ENCODE data around the gene GHITM. TPM values are rescaled to one million over a fixed set of nuclear protein-coding genes. Genes with fewer than 3 reads are reported as not detected.

Gene GHITM
- total and polyA plus RNA-seq, 2 of the 8 experiments (the other 6 are each of a cell fraction or from before 2014, with no cell fraction given): 86.2 to 97.0 TPM

GRCh38 chr10:84198206-84198915 lies 59.1 kb downstream of the GHITM start:
- FAIRE-seq (no peak), DNase-seq (ENCODE audit: low read depth in 1 of 2, low spot score in 2 of 2) (no peak)
- ChIA-PET POLR2A (ENCODE audit: partially characterized antibody) (interaction anchor here (1.0 kb wide), 1 partner anchor 58 kb away, joined by 3 read pairs; no protein-coding TSS in a partner anchor), CTCF (ENCODE audit: partially characterized antibody) (interaction anchor here (0.7 to 8.6 kb wide), 5 partner anchors 16 to 87 kb away, joined by 3 to 64 read pairs (median 5); no protein-coding TSS in a partner anchor)
- Histone ChIP-seq H3K36me3 (ENCODE audit: control insufficient read depth in 2 of 4, insufficient read depth in 4 of 4, low read length in 3 of 4) (no peaks in the 10 kb centered on the region), H3K9ac (replicated peaks in 1 of 4; ENCODE audit: extremely low read depth in 1 of 4, low read depth in 3 of 4, low read length in 3 of 4) (no peak overlapping the region), H3K79me1 (ENCODE audit: low read depth, low read length) (no peaks in the 10 kb centered on the region), H3K14ac (ENCODE audit: insufficient read length) (no peak overlapping the region), H2BK5ac (ENCODE audit: low read depth, low read length) (no peak overlapping the region), H2AFZ (ENCODE audit: low read length) (no peak overlapping the region), H4K8ac (ENCODE audit: extremely low read depth, insufficient read depth, low read length) (no peak overlapping the region), H3K18ac (ENCODE audit: extremely low read depth, low read length) (no peak overlapping the region), H4K91ac (replicated peaks; ENCODE audit: insufficient read length, low read length) (no peak overlapping the region), H4K20me1 (replicated peaks in 1 of 2; ENCODE audit: control insufficient read depth in 1 of 2, insufficient read depth in 2 of 2, low read length in 2 of 2) (peaks cover 0 to 6% of the 10 kb centered on the region in 2 experiments), H2BK120ac (replicated peaks; ENCODE audit: low read depth, low read length) (no peak overlapping the region), H3K4me2 (ENCODE audit: insufficient read depth in 1 of 2, low read depth in 2 of 2, low read length in 2 of 2) (no peak overlapping the region), H3K4ac (replicated peaks; ENCODE audit: insufficient read length, low read depth, low read length) (no peak overlapping the region), H2AK5ac (ENCODE audit: low read depth, low read length) (no peak overlapping the region), H3K23me2 (ENCODE audit: low read depth, low read length) (peaks cover 12% of the 10 kb centered on the region; the same call in 1 of the 2 replicates), H3K4me1 (replicated peaks in 1 of 4; ENCODE audit: control insufficient read depth in 3 of 4, insufficient read depth in 4 of 4, low read length in 3 of 4) (peaks cover 0 to 5% (median 2%) of the 10 kb centered on the region in 4 experiments; a peak in 4 of 7 replicates), H3K9me3 (ENCODE audit: insufficient read depth in 2 of 2, low read depth in 1 of 2, low read length in 1 of 2) (no peaks in the 10 kb centered on the region), H3K56ac (replicated peaks; ENCODE audit: insufficient read length, low read depth, low read length) (no peak overlapping the region), H3K23ac (ENCODE audit: insufficient read length) (no peak overlapping the region), H2BK12ac (ENCODE audit: low read depth, low read length) (no peak overlapping the region), H4K5ac (ENCODE audit: insufficient read length, low read depth, low read length) (no peak overlapping the region), H3K27me3 (replicated peaks in 1 of 4; ENCODE audit: control insufficient read depth in 3 of 4, extremely low read depth in 1 of 4, insufficient read depth in 3 of 4, low read length in 3 of 4) (peaks cover 2 to 34% (median 28%) of the 10 kb centered on the region in 4 experiments), H2BK15ac (ENCODE audit: low read length) (no peak overlapping the region), H3K4me3 (ENCODE audit: extremely low read depth in 1 of 4, insufficient read depth in 2 of 4, low read depth in 3 of 4, low read length in 4 of 4) (no peak overlapping the region), H3K27ac (ENCODE audit: low read depth, low read length) (no peak overlapping the region), H3K79me2 (ENCODE audit: control insufficient read depth in 1 of 2, insufficient read depth in 2 of 2, low read length in 2 of 2) (no peaks in the 10 kb centered on the region), H2BK20ac (ENCODE audit: low read length) (no peak overlapping the region)
- 90% methylated on average over 7 of the region's 7 CpGs; no CpG with 5 or more reads in 1 of the 2 experiments for WGBS, 2 experiments (ENCODE audit: extremely low coverage in 1 of 2, insufficient coverage in 1 of 2, insufficient read length in 1 of 2, insufficient replicate concordance in 2 of 2, low coverage in 1 of 2, low lambda C conversion rate in 2 of 2, missing lambda C conversion rate in 1 of 2)
- TF ChIP-seq ZNF274 (IDR thresholded peaks at IDR 0.05; ENCODE audit: borderline replicate concordance, extremely low read depth, low read length) (no peak), SP2 (IDR thresholded peaks at IDR 0.05; ENCODE audit: low read length) (no peak), SIRT6 (IDR thresholded peaks at IDR 0.05; ENCODE audit: low read length) (no peak), SP1 (IDR thresholded peaks at IDR 0.05; ENCODE audit: low read depth, low read length) (no peak), ATF2 (IDR thresholded peaks at IDR 0.05; ENCODE audit: low read length) (no peak), POLR2AphosphoS5 (IDR thresholded peaks at IDR 0.05; ENCODE audit: low read depth, low read length) (no peak), CTCF (IDR thresholded peaks at IDR 0.05; ENCODE audit: control extremely low read depth in 1 of 3, insufficient read depth in 1 of 3, low read depth in 1 of 3, low read length in 3 of 3) (no peak), KDM1A (IDR thresholded peaks at IDR 0.05; ENCODE audit: borderline replicate concordance, low read length) (no peak), JUN (IDR thresholded peaks at IDR 0.05; ENCODE audit: low read depth, low read length) (no peak)

Measured in H1 (cell line).